HG02943 (cell line): ENCODE results near the gene ABCA4.

Experiments
- ATAC-seq: cut with Tn5 transposase; IDR thresholded peaks from one replicate; pipeline ENCODE4 v1.9.1; 2021; ENCODE audit warnings: mild to moderate bottlenecking, low read depth, moderate library complexity; ENCODE audit not compliant: unreplicated experiment

The ABCA4 gene

DNA sequence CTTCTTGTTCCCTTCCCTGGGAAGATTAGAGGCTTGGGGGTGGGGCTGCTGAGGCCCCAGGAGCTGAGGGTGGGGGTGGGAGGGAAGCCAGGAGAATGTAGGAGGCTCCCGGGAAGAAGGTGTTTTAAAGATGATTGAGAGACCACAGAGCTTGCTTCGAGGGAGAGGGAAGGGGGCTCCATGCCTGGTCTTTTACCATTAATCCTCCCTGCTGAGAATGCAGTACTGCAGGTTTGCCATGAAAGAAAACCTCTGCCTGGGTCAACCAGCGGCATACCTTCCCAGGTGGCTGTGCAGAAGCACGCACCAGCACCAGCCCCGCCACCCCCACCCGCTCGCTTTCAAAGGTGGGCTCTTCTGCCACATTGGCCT is 15.4 kb downstream of the ABCA4 start:
- ATAC-seq, result no peak

DNA sequence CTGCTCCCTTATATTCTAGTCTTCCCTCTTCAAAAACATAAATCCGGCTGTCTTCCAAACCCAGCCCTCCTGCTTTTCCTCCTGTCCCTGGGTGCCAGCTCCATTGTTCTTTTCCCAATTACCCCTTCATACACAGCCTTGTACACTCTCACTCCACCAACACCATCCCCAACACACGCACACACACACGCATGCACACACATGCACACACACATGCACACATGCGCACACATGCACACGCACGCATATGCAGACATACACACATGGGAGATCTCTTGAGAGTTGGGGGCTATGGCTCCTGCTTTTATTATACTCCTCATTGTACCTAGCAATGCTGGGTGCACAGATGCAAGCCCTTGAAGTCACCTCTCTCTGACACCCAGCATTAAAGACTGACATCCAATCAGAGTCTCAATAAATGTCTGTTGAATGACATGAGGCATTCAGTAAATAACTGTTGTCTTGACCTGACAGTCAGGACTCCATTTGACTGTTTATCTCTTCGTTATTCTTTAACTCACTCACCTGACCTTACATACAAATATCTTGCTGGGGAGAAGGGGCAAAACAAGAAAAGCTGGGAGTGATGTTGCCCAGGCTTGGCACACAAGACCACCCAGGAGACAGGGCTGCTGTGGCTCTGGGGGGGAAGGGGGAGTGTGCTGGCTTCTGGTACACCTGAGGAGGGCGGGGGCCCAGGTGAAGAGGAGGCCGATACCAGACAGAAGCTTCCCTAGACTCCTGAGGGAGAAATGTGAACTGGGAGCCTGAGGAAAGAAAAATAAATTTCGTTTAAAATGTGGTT is 16.0 kb downstream of the ABCA4 start:
- no peak for ATAC-seq

DNA sequence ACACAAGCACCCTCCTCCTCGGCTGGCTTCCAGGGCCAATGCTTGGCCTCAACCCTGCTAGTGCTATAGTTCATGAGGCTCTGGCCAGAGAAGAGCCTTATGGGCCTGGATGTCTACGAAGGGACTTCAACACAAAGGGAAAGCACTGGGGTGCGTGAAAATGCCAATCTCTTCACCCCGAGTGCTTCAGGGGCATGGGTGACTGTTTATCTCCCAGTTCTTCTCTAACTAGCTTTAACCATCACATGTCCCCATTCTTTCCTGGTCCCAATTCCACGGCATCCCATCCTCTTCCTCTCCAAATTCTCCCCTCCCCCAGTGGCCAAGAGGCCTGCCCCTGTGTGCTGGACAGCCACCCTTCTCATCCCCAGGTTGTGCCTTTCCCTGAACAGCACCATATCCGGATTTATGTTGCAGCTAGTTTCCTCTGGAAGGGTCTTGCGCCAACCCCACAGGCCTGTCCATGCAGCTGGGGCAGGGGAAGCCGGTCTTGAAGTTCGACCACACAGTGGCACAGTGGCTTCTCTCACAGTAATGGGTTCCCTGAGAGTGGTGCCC is 16.7 kb downstream of the ABCA4 start:
- ATAC-seq, result no peak

DNA sequence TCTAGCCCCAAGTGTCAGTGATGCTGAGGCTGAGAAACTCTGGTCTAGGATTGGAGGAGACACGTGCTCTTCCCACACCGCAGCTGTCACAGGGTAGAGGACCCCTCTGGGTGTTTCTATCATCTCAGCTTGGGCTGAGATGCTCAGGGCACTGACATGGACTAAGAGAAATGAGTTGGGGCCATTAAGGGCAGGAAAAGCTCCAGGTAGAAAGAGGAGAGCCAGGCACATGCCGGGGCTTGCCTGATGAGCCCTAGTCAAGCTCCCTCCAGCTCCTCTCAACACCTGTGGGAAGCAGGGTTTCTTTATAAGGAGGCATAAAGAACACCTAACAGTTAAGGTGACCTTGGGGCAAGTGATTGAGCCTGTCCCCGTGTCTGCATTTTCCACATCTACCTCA is 17.3 kb downstream of the ABCA4 start:
- no peak for ATAC-seq

DNA sequence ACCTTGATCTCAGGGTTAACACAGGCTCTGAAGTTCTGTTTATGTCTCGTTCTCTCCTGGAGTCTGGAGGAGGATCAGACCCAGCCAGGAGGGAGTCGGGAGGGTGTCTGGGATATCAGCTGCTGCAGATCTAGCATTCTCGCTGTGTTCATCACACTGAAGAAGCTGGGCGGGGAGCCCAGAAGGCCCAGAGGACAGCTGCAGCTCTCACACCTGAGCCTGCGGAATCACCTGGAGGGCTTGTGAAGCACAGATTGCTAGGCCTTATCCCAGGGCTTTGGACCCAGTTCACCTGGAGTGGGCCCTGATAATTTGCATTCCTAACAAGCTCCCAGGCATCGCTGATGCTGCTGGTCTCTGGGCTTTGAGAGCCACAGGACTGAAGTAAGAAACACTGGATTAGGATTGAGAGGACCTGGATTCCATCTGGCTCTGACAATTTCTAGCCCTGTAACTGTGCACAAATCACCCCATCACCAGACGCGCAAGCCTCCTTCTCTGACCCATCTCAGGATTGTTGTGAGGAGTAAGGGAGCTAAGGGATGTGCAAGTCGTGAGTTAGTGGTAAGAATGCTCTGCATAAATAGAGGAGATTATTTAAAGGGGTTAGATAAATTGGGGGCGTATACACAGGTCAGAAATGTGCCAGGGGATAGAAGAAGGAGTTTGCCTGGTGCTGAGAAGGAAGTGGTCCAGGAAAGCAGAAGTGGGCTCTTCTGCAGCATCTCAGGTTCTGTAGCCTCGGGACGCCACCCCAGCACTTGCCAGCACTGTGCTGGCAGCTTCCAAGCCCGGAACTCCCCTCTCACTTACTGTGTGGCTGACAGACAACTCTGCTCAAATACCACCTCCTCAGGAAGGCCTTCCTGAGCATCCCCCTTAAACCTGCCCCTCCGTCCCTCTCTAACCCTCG is 19.1 kb downstream of the ABCA4 start:
- ATAC-seq, result no peak

DNA sequence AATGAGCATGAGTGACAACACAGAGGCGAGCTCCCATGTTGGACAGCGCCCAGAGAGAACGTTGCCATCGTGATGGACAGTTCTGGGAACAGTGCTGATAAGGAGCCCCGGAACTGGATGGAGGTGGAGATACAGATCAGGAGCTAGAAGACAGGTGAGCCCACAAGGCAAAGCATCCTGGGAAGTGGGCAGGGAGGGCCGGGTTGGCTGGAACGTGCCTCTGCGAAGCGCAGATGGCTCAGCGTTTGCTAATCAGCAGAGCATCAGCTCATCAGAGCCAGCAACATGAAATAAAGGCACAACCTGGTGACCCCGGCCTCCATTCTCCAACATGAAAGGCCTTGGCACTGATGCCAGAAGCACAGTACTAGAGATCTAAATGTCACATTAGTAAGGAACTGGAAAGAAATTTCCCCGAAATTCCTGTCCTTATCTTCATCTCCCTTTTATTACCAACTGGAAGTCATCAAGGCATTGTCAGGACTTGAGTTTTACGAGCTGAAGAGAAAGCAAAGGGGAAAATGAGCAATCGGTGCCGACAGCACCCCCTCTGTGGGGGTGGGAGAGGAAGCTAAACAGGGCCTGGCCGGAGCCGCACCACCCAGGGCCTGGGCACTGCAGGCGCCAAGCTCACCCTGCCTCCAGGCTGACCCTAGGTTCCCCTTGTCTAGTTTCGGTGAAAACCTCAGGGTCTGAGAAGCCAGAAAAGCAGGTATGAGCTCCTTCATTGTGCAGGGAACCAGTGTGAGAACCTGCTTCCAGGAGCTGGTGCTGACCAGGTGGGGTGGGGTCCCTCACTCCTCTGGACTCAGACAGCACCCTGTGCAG is 19.9 kb downstream of the ABCA4 start:
- ATAC-seq, result no peak

DNA sequence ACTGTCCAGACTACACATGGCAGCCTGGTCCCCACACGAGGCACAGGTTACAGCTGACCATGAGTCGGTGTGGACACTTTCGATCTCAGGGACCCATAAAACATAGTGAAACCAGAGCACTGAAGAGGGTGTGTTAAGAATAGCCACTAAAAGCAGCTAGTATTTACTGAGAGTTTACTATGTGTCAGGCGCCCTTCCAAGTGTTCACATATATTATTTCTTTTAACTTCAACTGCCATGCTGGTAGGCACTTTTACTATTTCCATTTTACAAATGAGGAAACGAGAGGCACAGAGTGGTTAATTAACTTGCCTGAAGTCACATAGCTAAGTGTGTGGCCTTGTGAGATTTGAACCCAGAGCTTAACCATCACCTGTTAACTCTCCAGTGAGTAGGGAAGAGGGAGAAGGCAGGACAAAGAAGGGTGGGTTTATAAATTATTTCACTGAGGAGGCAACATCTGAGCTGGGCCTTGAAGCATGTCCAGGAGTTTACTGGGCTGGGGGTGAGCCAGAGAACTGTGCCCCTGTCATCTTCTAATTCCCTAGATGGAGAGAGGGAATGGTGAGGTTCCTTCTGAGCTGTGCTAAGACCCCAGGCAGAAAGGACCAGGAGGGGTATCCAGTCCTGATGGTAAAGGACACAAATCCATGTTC is 20.7 kb downstream of the ABCA4 start:
- no peak for ATAC-seq

DNA sequence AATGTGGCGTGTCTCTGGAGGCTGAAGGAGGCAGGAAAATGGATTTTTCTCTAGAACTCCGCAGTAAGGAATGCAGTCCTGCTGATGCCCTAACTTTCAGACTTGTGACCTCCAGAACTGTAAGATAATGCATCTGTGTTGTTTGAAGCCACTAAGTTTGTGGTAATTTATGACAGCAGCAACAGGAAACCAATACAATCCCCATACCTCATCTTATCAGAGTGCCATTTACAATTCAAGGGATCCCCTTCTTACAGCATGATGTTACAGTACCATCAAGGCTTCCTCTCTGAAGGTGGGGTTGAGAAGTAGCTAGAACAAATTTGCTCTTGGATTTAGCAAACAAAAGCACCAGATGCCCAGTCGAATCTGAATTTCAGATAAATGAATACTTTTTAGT is 21.6 kb downstream of the ABCA4 start:
- ATAC-seq, result no peak

DNA sequence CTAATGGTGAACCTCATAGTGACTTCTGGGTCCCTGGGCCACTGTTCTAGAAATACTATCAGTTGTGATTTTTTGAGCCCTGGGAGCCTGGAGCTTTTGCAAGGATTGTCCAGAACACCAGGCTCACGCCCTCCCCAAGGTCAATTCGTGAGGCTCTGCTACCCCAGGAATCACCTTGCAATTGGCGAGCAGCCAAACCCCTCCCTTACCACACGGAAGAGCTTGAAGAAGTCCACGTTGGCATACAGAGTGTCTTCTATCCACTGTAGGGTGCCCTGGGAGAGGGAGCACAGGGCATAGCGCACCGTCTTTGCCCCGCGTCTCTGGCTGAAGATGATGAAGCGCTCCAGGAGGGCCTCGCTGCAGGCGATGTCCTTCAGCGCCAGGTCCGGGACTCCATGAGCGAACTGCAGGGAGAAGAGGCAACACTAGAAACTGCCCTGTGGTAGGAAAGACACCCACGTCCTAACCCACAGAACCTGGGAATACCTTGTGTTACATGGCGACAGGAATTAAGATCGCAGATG is 22.3 kb downstream of the ABCA4 start:
- no peak for ATAC-seq

DNA sequence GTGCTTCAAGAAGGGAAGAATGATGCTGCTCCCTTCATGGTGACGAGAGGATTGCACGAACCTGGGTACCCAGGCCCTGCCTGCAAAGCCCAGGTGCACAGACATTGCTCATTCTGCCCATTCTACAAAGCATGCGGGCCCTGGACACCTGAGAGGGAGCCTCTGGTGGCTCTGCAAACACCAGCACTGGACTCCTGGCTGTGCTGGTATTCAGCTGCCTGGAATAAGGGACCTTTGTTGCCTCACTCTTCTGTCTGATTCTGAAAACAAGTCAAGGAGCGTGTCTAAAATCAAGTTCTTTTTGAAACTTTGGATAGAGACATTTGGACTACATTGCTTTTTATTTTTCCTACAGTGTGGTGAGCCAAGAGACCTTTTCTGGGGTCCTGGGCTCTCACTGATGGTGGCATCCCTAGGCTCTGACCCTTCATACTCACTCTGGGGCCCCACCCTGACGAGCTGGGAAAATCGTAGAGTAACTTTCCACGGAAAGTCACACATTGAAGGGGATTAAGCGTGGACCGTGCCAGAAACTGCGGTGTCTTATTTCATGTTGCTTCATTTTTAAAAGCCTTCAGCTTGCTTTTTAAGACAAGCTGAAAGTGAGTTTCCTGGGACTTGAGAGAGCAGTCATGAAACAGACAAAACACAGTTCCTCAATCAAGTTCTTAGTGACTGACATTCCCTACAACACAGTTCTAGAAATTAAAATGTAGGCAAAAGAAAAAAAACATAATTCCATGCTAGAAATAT is 24.0 kb downstream of the ABCA4 start:
- no peak for ATAC-seq

DNA sequence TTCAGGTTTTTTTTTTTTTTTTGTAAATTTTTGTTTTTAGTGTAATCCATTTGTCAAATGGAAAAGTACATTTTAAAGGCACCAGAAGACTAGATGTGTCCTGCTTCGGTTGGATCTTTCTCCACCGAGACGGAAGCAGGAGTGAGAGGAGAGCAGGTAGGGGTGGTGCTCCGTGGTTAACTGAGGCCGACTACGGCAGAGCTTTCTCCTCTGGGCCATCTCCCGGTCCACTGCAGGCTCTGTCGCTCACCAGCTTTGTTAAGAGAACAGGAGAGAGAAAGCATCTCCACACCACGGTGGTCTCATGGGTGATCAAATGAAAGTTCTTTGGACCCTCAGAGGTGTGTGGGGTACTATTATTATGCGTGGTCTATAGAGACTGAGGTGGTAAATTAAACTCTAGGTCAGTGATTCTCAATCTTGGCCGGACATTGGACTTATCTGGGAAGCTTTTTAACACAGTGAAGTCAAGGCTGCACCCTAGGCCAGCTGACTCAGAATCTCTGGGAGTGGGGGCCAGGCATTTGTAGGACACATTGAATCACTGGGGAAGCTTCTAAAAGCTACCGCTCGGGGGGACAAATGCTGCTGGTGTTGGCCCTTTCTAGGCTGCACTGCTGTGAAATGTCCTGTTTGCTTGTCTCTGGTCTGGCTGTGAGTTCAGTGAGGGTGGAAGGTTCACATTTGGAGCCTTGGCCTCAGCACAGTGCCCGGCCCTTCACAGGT is 25.0 kb downstream of the ABCA4 start:
- ATAC-seq, result no peak

DNA sequence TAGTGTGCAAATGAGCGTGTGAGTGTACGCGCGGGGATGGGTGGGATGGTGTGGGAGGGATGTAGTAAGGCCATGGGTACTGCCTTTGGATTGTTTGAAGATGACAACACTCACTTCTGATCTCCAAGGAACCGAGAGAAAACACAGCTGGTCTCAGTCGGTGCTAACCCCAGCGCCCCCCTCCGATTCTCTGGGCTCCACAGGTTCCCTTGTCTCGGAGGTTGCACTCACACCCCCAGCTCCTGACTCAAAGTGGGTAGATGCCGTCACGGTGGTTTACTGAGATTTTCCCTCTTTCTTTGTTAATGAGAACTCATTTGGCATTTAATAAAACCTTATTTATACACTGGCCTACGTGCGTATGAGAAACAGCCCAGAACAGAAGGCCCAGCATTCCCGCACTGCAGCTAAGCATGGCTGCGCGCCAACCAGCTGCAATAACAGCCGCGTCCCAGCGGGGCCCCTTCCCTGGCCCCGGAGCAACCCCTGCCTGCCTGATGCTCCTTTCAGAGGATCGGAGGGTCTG is 25.8 kb downstream of the ABCA4 start:
- ATAC-seq, result no peak

DNA sequence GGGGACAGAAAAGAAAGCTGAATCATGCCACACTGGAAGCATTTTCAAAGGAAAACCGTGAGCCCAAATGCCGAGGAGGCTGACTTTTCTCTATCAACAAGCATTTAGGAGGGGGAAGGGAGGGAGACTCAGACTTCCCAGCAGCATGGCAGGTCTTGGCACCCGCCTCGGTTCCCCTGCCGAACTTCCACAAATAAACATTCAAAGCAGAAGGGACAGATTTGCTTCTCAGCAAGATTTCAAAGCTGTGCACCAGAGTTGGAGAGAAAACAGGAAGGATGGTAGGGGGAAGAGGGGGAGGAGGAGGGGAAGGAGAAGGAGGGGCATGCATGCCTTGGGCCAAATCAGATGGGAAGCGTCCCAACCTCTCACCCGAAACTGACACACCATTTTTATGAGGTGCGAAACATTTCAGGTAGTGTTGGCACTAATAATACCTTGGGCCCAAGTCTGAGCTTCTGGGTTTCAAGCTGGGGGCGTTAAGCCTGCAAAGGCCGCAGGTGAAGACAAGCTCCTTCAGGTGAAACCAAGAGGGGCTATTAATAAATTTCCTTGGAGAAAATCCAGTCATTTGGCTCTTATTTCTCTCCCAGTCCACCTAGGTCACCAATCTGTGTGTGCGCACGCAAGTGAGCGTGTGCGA is 26.4 kb downstream of the ABCA4 start:
- no peak for ATAC-seq

DNA sequence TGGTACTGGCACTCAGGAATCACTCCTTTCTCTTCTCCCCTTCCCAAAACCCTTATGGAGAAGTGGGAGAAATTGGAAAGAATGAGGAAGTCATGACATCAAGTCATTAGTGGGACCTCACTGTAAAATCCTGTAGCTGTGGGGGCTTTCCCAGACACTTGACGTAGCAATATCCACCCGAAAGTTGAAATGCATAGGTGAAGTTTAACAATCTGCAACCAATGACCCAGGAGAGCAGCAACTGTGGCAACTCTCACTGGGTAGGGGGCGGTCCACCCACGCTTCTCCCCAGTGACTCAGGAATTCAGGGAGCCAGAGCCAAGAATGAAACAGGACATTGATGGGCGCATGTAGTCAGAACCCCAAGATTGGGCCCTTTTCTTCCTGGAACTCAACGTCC is 27.0 kb downstream of the ABCA4 start:
- ATAC-seq, result no peak

DNA sequence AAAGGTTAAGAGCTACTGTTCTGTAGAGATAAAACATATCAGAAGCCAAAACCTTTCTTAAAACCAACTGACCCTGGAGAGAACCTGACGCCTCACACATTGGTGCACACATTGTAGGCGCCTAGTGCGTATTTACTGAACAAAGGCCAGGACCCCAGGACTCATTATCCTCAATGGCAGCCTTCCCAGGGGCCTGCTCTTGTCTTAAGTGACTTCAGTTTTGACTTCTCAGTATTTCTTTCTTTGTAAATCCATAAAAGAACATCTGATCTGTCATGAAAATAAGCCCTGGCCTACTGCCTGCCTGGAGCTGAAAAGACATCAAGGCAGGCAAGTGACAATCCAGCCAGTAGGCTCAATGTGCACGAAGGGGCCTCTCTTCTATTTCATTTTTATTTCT is 27.6 kb downstream of the ABCA4 start:
- ATAC-seq, result no peak

DNA sequence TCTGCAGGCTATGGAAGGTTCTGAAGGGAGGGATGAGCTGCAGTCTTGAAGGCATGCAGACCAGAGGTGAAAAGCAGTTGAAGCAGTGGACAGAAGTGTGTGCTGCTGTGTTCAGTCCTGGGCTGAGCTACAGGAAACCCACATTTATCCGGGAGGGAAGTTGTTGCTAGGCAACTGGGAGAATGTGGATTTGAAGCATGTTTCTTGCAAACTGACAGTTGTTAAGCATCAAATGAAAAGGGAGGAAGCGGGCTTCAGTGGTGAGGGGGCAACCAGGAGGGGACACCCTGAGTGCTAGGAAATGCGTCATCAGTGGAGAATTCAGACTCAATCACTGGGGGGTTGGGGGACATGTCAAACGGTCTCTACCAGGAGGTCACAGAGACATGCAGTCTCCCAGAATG is 28.7 kb downstream of the ABCA4 start:
- ATAC-seq, result no peak

DNA sequence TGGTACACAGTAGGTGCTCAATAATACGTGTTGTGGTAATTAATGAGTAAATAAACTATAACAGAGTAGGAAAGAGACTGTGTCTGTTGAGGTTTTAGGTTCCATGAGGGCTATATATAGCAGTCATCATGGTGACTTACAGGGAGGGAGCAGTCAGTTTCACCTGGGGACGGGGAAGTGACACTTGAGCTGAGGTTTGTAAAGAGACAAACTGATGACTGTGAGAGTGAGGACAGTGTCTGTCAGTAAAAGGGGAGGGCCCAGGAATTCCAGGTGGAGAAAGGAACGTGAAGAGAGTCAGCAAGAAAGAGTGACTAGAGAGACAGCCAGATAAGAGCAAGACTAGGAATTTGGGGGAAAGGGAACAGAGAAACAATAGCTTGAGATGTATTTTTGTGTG is 30.2 kb downstream of the ABCA4 start:
- no peak for ATAC-seq

DNA sequence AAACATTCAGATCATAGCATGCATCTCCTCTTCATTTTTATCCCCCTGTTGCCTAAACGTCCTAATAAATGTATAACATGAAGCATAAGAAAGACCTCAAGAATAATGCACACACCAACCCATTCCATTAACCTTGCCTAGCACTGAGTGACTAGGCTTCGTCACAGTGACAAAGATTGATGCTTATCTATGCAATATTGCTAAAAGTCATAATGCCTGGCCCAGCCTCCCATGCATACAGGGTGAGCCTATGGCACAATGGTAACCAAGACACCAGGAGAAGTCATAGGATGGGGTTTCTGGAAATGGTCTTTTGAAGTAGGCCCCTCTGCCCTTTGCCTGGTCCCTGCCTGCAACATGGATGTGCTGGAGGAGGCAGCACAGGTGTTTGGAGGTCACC is 33.8 kb downstream of the ABCA4 start:
- no peak for ATAC-seq
